CD4-positive, alpha-beta T cell treated with Interleukin-17A for 1 hour (primary cell): Measurements from ENCODE around the gene PDCD5.
"Not testable (repeated sequence)": the region's sequence is repeated elsewhere in the genome, so short reads cannot be mapped to it uniquely, and the experiment has no call there.

ENCODE experiments used
- DNase-seq: peaks from one replicate; pipeline ENCODE4 v3.0.0-alpha.2; 2020

Gene PDCD5, protein sequence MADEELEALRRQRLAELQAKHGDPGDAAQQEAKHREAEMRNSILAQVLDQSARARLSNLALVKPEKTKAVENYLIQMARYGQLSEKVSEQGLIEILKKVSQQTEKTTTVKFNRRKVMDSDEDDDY

DNA sequence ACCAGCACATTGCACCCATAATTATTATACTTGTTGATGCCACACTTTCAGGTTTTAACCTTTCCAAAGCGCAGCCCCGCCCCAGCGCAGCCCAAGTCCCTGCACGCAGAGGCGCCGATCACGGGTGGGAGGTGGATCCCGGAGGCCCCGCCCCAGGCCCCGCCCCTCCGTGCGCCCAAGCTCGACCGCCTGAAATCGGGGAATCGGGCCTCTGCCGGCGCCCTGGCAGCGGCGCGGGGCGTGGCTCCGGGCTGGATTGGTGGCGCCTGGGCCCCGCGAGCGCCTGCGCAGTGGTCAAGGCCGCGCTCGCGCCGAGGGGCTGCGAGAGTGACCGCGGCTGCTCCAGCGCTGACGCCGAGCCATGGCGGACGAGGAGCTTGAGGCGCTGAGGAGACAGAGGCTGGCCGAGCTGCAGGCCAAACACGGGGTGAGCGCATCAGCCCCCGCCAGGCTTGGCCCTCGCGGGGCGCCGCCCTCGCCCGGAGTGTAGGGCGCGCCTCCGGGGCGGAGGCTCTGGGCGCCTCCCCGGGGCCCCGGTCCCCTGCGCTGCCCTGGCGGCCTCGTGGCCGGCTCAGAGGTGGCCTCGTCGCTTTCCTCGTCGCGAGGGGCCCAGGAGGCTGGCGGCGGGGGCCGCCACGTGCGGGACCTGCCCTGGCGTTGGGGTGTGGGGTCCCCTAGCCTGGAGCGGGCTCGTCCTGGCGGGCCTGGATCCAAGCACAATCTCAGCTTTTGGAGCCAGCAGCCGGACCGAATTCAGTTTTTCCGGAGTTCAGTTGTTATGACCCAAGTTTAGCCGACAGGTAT is at the start of gene PDCD5:
TSS of gene PDCD5 (plus strand) at position 290 of the 804 bp plus-strand sequence. CDS start at position 362, 72 bp downstream.
- peak; percentile 97 for DNase-seq

DNA sequence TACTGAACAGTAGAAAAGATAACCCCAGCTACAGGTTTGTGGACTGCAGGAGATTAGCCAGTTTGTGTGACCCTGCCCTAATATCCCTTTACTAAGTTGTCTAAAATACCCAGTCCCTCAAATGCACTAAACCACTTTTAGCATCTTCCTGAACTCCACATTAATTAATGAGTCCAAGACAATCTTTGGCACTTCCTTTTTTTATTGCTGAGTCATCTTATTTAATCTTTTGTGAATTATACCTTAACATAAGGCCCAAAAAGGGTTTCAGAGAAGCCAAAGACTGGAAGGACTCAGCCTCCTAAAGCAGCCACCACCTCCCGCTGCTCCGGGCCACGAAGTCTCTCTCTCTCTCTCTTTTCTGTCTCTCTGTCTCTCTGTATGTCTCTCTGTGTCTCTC is 48.8 kb upstream of the PDCD5 start:
- DNase-seq: no peak

DNA sequence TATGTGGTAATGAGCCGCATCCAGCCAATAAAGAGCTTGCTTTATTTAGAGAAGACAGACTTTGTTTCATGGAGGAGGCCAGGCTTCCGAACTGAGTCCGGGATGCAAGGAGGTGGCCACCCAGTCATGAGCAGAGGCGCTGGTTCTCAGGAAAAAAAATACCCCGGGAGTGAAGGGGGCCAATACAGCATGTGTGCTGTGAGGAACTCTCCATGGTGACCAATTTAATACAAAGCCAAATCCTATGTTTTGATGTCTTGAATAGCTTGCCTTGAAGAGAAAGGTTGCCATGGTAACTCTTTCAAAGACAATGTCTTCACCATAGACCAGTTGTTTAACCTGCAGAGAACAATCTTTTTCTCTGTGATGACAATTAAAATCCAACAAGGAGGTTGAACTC is 43.4 kb upstream of the PDCD5 start:
- no peak for DNase-seq

DNA sequence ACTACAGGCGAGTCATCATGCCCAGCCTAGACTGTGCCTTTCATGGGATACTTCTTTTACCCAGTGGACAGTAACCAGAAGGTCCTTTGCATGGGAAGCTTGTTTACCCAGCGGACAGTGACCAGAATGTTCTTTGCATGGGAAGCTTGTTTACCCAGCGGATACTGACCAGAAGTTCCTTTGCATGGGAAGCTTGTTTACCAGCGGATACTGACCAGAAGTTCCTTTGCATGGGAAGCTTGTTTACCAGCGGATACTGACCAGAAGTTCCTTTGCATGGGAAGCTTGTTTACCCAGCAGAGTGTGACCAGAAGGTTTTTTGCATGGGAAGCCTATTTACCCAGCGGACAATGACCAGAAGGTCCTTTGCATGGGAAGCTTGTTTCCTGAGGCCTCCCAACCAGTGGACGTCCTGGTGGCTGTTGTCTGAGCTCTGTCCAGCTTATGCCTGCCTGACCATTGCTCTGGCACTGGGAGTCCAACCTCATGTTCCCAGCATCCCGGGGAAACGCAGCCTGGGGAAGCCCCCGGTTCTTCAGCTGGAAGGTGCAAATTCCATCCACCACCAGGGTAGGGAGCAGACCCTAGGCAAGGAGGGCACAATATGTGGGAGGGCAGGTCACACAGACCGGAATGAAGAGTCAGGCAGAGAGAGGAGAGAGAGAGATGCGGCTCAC is 41.6 kb upstream of the PDCD5 start:
- DNase-seq: no peak

DNA sequence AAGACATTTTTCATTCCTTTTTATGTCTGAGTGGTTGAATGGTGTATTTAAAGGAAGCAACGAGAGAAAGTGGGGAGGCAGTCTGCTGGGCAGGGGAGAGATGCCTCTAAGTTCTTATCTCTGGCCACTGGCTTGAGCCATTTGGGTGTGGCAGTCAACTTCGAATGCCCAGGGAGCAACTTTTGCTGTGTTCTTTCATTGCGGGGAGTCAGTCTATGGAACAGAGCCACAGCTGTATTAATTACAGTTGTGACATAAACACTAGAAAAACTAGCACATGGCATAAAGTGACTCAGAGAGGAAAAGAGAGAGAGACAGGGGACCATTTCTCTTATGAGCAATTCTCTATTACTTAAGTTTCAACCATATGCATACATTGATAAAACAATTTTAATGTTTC is 40.4 kb upstream of the PDCD5 start:
- no peak for DNase-seq

DNA sequence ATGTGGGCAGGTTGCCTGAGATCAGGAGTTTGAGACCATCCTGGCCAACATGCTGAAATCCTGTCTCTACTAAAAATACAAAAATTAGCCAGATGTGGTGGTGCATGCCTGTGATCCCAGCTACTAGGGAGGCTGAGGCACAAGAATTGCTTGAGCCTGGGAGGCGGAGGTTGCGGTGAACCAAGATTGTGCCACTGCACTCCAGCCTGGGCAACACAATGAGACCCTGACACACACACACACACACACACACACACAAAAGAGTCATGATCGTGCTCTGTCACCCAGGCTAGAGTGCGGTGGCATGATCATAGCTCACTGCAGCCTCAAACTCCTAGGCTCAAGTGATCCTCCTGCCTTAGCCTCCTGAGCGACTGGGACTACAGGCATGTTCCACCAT is 39.6 kb upstream of the PDCD5 start:
- not testable (repeated sequence) for DNase-seq

DNA sequence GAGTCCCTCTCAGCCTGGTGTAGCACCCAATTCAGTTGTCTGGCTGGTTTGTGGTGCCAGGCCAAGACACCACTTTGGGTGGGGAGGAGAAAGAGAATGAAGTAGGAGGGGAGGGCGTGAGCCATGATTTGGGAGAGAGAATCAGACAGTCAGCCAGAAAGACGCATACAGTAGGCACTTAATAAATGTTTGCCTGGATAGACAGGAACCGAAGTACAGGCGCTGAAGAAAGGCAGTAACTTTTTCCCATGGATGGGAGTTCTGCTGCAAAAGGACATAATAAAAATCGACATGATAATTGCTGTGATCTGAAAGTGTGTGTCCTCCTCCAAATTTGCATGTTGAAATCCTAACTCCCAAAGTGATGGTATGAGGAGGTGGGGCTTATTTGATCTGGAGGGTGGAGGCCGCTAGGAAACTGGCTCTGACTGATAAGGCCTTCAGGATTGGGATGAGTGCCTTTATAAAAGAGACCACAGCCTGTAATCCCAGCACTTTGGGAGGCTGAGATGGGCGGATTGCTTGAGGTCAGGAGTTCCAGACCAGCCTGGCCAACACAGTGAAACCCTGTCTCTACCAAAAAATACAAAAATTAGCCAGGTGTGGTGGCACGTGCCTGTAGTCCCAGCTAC is 38.4 kb upstream of the PDCD5 start:
- DNase-seq: no peak

DNA sequence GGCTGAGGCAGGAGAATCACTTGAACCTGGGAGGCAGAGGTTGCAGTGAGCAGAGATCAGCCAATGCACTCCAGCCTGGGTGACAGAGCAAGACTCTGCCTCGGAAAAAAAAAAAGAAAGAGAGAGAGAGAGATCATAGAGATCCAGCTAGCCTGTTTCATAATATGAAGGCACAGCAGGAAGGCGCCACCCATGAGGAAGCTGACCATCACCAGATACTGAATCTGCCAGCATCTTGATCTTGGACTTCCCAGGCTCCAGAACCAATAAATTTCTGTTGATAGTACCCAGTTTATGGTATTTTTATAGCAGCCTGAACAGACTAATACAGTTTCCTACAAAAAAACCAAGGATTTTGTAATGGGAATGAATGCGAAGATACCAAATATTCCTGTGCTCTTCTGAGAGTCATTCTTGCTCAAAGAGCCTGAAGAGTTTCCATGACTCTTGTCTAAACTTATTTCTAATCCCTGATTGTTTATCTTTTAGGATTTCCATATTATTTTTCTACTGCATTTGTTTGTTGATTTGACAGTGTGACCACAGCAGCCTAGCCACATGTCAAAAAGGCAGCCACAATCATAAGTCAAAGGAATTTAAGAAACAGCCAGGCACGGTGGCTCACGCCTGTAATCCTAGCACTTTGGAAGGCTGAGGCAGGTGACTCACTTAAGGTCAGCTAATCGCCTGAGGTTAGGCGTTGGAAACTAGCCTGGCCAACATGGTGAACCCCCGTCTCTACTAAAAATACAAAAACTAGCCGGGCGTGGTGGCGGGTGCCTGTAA is 37.7 kb upstream of the PDCD5 start:
- no peak for DNase-seq

DNA sequence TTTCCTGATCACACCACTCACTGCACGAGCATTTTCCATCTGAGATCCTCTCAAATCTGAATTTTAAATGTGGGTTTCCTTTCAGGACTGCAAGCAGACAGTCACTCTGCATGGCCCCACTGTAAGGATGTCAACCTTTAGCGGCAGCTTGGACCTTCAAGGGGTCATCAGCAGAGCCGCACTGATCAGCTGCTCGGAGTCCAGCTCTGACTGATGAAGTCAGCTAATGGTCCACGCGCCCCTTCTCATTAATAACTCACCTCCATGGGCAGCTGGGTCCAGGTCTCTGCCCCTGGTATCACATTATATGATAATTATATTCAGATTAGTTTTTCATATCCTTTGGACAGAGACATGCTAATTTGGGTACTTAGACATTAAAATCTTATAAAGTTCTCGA is 36.1 kb upstream of the PDCD5 start:
- no peak for DNase-seq

DNA sequence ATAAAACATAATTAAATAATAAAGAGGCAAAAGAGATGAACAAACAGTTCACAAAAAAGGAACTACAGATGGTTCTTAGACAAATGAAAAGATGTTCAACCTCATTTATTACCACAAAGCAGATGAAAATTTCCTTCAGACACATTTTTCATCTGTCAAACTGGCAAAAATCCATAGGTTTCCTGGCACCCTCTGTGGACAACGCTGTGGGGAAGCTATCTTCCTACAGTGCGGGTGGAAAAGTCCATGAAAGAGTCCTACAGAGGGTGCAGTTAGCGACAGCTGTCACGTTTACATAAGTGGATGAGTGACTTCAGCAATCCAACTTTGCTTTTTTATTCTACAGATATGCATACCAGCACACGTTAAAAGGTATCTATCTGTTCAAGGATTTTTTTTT is 30.3 kb upstream of the PDCD5 start:
- DNase-seq: no peak

DNA sequence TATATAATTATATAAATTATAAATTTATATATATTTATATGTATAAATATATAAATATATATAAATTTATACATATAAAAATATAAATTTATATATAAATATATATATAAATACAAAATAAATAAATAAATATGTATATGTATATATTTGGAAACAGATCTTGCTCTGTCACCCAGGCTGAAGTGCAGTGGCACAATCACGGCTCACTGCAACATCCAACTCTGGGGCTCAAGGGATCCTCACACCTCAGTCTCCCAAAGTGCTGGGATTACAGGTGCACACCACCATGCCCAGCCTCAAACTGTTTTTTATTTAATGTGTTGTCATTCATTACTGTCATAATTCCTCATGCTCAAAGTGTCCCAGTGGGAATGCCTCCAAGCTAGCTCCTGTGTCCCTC is 25.2 kb upstream of the PDCD5 start:
- DNase-seq: no peak

DNA sequence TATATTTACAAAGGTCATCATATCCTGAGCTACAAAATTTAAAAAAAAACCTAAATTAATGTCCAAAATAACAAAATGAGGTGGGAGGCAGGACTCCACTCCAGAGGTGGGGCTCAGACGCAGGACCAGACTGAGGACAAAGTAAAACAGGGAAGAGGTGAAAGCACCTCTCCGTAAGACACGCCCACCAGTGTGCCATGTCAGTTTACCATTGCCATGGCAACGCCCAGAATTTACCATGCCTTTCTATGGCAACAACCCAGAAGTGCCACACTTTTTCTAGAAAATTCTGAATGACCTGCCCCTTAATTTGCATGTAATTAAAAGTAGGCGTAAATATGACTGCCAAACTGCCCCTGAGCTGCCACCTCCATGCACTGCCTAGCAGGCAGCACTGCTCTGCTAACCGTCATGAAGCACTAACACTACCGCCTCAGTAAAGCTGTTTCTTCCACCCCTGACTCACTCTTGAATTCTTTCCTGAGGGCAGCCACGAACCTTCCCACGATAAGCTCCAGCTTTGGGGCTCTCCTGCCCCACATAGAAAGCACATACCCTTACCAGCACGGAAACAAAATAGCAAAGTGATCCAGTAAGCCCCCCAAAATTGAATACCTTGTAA is 22.3 kb upstream of the PDCD5 start:
- no peak for DNase-seq

DNA sequence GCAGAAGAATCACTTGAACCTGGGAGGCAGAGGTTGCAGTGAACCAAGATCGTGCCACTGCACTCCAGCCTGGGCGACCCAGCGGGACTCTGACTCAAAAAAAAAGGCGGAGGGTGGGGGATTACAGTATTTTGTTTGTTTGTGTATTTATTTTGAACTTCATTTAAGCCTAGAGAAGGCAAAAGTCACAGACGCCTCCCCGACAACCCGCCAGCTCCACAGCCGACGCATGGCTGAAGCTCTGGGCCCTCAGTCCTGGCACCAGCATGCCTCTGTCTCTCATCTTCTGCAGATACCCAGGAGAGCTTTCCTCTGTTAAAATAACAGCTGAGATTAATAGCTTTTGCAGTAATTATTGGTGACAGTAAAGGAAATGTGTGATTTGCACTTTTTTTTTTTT is 17.2 kb upstream of the PDCD5 start:
- DNase-seq: no peak

DNA sequence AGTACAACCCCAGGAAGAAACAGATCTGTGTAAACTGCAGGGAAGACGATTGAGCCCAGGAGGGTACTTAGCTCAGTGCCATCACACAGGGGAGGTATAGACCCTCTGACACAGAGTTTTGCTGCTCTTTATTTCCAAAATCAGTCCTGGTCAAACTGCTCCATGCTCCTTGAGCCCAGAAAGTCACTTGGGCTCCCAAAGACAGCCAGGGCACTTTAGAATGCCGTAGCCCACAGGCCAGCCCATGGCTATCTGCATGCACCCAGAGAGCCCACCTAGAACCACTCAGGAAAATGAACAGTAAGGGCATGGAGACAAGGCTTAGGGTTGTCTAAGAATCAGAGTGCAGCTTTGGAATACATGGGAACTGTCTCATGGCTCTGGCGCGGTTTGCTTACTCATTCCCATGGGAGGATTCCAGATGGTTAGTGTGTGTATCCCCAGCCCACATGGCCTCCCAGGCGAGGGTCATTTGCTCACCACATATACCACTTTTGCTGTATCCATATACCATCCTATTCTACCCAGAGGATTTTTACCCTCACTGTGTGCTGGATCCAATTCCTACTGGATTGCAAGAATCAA is 14.7 kb upstream of the PDCD5 start:
- DNase-seq: no peak

DNA sequence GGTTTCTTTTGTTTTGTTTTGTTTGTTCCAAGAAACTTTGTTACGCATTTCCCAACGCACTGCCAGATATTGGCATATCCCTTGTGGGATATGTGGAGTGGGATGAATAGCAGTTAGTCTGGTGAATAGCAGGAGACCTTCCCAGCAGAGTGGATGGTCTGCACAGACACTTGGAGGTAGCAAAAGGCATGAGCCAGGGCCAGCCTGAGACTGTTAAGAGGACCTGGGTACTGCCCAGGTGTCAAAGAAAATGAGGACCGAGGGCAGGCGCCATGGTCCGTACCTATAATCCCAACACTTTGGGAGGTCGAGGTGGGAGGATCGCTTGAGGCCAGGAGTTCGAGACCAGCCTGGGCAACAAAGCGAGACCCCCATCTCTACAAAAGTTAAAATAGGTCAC is 13.5 kb upstream of the PDCD5 start:
- no peak for DNase-seq

DNA sequence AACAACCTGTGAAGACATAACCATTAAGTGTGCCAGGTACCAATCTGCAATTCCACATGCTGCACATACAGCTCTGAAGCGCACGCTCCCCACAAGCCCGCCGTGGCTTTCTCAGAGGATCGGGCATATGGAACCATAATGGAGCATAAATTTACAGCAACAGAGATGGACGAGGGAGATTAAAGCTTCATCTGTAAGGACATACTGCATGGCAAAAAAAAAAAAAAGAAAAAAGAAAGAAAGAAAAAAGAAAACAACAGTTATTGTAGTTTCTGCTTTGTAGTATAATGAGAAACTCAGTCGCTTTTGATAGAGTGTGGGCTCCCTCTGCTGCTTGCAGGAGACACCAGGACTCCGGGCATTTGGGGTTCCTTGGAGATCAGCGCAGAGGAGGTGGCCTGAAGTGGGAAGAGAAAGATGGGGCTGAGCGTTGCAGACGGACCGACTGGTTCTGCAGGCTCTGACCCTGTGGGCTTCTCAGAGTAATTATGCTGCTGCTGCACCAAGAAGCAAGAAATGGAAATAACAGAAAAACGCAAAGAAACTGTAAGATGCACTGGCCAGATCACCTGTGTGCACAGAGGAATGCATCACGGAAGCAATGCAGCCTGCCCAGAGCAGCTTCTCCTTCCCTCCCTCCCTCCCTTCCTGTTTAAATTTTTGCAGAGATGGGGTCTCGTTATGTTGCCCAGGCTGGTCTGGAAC is 10.8 kb upstream of the PDCD5 start:
- peak; percentile 70 for DNase-seq

DNA sequence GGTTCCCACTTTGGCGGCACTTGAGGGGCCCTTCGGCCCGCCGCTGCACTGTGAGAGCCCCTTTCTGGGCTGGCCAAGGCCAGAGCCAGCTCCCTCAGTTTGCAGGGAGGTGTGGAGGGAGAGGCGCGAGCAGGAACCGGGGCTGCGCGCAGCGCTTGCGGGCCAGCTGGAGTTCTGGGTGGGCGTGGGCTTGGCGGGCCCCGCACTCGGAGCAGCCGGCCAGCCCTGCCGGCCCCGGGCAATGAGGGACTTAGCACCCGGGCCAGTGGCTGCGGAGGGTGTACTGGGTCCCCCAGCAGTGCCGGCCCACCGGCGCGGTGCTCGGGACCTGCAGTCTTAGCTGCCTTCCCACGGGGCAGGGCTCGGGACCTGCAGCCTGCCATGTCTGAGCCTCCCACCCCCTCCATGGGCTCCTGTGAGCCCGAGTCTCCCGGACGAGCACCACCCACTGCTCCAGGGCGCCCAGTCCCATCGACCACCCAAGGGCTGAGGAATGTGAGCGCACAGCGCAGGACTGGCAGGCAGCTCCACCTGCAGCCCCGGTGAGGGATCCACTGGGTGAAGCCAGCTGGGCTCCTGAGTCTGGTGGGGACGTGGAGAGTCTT is 9.4 kb upstream of the PDCD5 start:
- not testable (repeated sequence) for DNase-seq

DNA sequence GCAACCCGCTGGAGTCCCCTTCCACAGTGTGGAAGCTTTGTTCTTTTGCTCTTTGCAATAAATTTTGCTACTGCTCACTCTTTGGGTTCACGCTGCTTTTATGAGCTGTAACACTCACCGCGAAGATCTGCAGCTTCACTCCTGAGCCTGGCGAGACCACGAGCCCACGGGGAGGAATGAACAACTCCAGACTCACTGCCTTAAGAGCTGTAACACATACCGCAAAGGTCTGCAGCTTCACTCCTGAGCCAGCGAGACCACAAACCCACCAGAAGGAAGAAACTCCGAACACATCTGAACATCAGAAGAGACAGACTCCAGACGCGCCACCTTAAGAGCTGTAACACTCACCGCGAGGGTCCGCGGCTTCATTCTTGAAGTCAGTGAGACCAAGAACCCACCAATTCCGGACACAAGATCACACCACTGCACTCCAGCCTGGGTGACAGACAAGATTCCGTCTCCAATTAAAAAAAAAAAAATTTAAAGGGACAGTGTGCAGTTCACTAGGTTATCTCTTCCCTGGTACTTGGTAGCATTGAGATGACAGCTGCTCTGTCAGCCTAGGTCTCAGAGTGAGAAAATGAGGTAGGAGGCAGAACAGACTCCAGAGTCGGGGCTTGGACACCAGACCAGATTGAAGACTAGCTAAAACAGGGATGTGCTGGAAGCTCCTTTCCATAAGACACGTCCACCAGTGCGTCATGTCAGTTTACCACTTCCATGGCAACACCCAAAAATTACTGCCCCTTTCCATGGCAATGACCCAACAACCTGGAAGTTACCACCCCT is 8.1 kb upstream of the PDCD5 start:
- not testable (repeated sequence) for DNase-seq

DNA sequence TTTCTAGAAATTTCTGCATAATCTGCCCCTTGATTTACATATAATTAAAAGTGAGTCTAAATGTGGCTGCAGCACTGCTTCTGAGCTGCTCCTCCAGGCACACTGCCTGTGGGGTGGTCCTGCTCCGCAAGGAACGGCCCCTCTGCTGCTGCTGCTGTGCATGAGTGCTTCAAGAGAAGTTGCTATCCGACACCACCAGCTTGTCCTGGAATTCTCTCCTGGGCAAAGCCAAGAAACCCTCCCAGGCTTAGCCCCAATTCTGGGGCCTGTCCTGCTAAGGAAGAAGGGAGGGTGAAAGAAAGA is 7.5 kb upstream of the PDCD5 start:
- DNase-seq: no peak

DNA sequence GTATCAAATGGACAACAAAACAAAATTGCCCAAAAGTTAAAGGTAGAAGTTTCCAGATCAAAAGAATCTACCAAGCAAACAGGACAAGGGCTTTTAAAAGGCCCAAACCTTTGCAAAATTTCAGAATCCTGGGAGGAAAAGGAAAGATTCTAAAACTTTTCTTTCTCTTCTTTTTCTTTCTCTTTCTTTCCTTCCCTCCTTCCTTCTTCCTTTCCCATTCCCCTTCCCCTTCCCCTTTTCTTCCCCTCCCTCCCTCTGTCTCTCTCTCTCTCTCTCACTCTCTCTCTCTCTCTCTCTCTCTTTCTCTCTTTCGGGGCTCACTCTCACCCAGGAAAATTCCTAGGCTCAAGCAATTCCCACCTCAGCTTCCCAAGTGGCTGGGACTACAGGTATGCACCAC is 4.2 kb upstream of the PDCD5 start:
- DNase-seq: no peak
